Smooth muscle cell (in vitro differentiated cells): ENCODE data around the gene TBC1D14. TPM values are rescaled to one million over a fixed set of nuclear protein-coding genes. Genes with fewer than 3 reads are reported as not detected.

Source experiments
- DNase-seq: peaks from one replicate; lab custom pipeline; 2025; ENCODE audit not compliant: unreplicated experiment; lab: John Stamatoyannopoulos, UW
- H2AFZ ChIP-seq: fragments of 200-600 bp; sonication (generic); 2 replicates; pipeline ENCODE4 v1.6.0; 2016; ENCODE audit warnings: antibody characterized with exemption, low read depth, mild to moderate bottlenecking
- H3F3A ChIP-seq: fragments of 200-600 bp; sonication (generic); 2 replicates; pipeline ENCODE4 v1.6.0; 2017; ENCODE audit warnings: antibody characterized with exemption, low read depth
- H3K27ac ChIP-seq: fragments of 200-600 bp; sonication (generic); 2 replicates; pipeline ENCODE4 v1.5.1; 2016; ENCODE audit warnings: low read depth, mild to moderate bottlenecking
- H3K27me3 ChIP-seq: fragments of 200-600 bp; sonication (generic); 2 replicates; pipeline ENCODE4 v1.6.1; 2016; ENCODE audit warnings: low read depth, mild to moderate bottlenecking
- H3K36me3 ChIP-seq: fragments of 200-600 bp; sonication (generic); 2 replicates; pipeline ENCODE4 v1.5.1; 2016; ENCODE audit warnings: low read depth
- H3K4me1 ChIP-seq: fragments of 200-600 bp; sonication (generic); 2 replicates; pipeline ENCODE4 v1.5.1; 2016; ENCODE audit warnings: low read depth
- H3K4me2 ChIP-seq: fragments of 200-600 bp; sonication (generic); 2 replicates; pipeline ENCODE4 v1.6.0; 2016; ENCODE audit warnings: mild to moderate bottlenecking
- H3K4me3 ChIP-seq: fragments of 200-600 bp; sonication (generic); 2 replicates; pipeline ENCODE4 v1.5.1; 2016; ENCODE audit warnings: mild to moderate bottlenecking
- H3K79me2 ChIP-seq: fragments of 200-600 bp; sonication (generic); 2 replicates; pipeline ENCODE4 v1.6.0; 2016; ENCODE audit warnings: low read depth, mild to moderate bottlenecking
- H3K9ac ChIP-seq: fragments of 200-600 bp; sonication (generic); 2 replicates; pipeline ENCODE4 v1.6.0; 2016; ENCODE audit warnings: low read depth
- H3K9me3 ChIP-seq: fragments of 200-600 bp; sonication (generic); replicated peaks from 2 replicates; pipeline ENCODE4 v1.5.1; 2016; ENCODE audit warnings: low read depth
- H4K20me1 ChIP-seq: fragments of 200-600 bp; sonication (generic); 2 replicates; pipeline ENCODE4 v1.6.0; 2016; ENCODE audit warnings: low read depth
- WGBS: methylation state at CpG from one replicate; pipeline ENCODE4 v1.1.7; 2016; ENCODE audit warnings: low lambda C conversion rate; 5-methylcytosine and 5-hydroxymethylcytosine counted together
- polyA plus RNA-seq: library from polyadenylated mRNA; unstranded; fragments of >200 nt; fragmentation: Nextera tagmentation; extraction: Ambion mirVana; gene quantifications from 2 replicates; pipeline ENCODE4 v1.2.1, GENCODE V29; 2016
- total RNA-seq: library from RNA; depleted of rRNA; stranded (reverse); fragments of >200 nt; gene quantifications from 2 replicates; pipeline ENCODE4 v1.2.3, GENCODE V29; 2014
- TF ChIP-seq, protein P1 (sequence below): fragments of 200-600 bp; sonication (generic); IDR thresholded peaks from 2 replicates; pipeline ENCODE4 v1.5.1; 2017; ENCODE audit warnings: borderline replicate concordance, mild to moderate bottlenecking, antibody characterized with exemption; ENCODE audit not compliant: insufficient read depth, poor library complexity, severe bottlenecking

The TBC1D14 gene
- total and polyA plus RNA-seq, 2 experiments from 2014 or later, result 13.0 to 24.4 TPM

DNA sequence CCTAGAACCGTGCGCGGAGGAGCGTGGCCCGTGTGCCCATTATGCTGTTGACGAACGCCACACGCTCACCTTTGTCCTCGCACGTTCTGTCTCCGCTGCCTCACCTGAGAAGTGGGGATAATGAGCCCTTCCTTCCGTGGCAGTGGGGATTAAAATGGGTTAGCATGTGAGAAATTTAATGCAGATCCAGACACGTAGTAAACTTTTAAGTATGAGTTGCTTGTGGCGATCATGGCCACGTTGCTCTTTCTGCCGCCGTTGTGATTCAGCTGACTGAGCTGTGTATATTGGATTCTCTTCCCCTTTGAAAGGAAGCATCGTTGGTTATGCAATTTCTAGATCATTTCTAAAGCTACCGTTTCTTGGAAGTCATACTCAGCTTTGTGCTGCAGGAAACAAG, 16.5 kb downstream of the TBC1D14 start:
- no peak for DNase-seq
- Histone ChIP-seq H3K9ac (no peak overlapping the region), H4K20me1 (peaks cover 59% of the 10 kb centered on the region), H3K9me3 (no peaks in the 10 kb centered on the region), H2AFZ (no peak overlapping the region), H3K27me3 (no peaks in the 10 kb centered on the region), H3K79me2 (peaks cover 3% of the 10 kb centered on the region), H3K36me3 (no peaks in the 10 kb centered on the region), H3K4me1 (peaks cover 16% of the 10 kb centered on the region), H3F3A (peaks cover 7% of the 10 kb centered on the region), H3K27ac (no peak overlapping the region), H3K4me2 (no peak overlapping the region), H3K4me3 (no peak overlapping the region)
- 93% methylated on average over 19 of the region's 19 CpGs for WGBS
- TF ChIP-seq, protein P1, sequence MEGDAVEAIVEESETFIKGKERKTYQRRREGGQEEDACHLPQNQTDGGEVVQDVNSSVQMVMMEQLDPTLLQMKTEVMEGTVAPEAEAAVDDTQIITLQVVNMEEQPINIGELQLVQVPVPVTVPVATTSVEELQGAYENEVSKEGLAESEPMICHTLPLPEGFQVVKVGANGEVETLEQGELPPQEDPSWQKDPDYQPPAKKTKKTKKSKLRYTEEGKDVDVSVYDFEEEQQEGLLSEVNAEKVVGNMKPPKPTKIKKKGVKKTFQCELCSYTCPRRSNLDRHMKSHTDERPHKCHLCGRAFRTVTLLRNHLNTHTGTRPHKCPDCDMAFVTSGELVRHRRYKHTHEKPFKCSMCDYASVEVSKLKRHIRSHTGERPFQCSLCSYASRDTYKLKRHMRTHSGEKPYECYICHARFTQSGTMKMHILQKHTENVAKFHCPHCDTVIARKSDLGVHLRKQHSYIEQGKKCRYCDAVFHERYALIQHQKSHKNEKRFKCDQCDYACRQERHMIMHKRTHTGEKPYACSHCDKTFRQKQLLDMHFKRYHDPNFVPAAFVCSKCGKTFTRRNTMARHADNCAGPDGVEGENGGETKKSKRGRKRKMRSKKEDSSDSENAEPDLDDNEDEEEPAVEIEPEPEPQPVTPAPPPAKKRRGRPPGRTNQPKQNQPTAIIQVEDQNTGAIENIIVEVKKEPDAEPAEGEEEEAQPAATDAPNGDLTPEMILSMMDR, result no peak

DNA sequence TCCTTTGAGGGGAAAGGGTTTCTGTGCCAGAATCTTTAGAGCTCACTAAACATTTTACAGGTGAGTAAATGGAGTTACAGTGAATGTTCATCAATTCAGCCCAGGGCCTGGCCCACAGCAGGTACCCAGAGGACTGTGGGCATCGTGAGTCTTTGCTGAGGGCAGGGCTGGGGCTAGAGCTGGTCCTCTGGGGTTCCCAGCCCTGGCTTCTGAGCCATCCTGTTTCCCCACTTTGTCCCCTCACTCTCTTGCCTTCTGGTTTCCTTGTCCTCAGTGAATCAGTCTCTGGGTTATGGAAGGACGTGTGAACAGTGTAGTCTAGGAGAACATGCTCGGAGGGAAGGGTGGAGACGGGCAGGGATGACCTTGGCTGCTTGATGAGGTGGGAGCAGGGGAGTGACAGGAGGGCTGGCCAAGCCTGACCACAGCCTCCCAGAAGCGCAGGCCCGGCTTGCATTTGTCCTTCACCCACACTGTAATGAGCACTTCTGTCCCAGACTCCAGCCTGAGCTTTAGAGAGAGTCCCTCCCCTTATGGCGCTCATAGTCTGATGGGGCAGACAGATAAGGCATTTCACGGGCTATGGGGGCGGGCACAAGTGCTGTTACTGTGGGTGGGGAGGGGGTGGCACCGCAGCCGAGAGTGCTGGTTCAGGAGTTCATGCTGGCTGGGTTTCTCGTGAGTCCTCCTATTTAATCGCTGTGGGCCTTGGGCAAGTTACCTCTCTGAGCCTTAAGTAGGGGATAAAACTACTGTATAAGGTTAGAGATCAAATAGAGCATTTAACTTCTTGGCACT, 17.3 kb downstream of the TBC1D14 start:
- DNase-seq, result no peak
- peak overlapping the region; percentile 72 for H3K4me2 ChIP-seq
- peaks cover 2% of the 10 kb centered on the region for H3K79me2 ChIP-seq
- H3K27ac ChIP-seq, result no peak overlapping the region
- H3K4me3 ChIP-seq, result no peak overlapping the region
- H3K9me3 ChIP-seq, result no peaks in the 10 kb centered on the region
- WGBS, result 24% methylated on average over 13 of the region's 13 CpGs
- H3K27me3 ChIP-seq, result no peaks in the 10 kb centered on the region
- H2AFZ ChIP-seq, result no peak overlapping the region
- peaks cover 16% of the 10 kb centered on the region for H3K4me1 ChIP-seq
- H4K20me1 ChIP-seq, result peaks cover 60% of the 10 kb centered on the region
- peaks cover 7% of the 10 kb centered on the region for H3F3A ChIP-seq
- TF ChIP-seq, protein P1, result no peak
- no peaks in the 10 kb centered on the region for H3K36me3 ChIP-seq
- H3K9ac ChIP-seq, result no peak overlapping the region

DNA sequence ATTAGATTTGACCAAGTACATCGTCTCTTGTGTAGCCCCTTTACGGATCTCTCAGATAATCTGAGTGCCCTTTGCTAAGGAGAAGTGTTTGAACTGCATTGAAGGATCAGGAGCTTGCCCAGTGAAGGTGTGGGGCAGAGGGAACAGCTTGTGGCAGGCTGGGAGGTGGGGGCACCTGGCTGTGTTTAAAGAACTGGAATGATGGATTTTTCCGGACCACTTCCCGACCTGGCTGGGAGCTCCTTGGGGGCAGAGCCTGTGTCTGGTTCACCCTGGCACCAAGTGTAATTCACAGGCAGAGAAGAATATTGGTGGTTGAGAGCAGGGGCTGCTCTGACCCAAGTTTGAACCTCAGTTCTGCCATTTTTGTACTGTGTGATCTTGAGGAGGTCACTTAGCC, 18.5 kb downstream of the TBC1D14 start:
- Histone ChIP-seq H3F3A (peaks cover 7% of the 10 kb centered on the region), H2AFZ (no peak overlapping the region), H3K27me3 (no peaks in the 10 kb centered on the region), H3K27ac (no peak overlapping the region), H3K4me1 (peaks cover 16% of the 10 kb centered on the region), H3K4me3 (no peak overlapping the region), H3K4me2 (no peak overlapping the region), H4K20me1 (peaks cover 60% of the 10 kb centered on the region), H3K36me3 (no peaks in the 10 kb centered on the region), H3K79me2 (no peaks in the 10 kb centered on the region), H3K9ac (no peak overlapping the region), H3K9me3 (no peaks in the 10 kb centered on the region)
- TF ChIP-seq, protein P1, result no peak
- no peak for DNase-seq
- WGBS, result 55% methylated on average over 4 of the region's 4 CpGs
